Stimulated activated CD8-positive, alpha-beta memory T cell treated with anti-CD3 and anti-CD28 coated beads, Interleukin-4, amount 100 ng/mL, for 4 hours (primary cell): Measurements from ENCODE around the gene RNF166.
A peak's percentile ranks its signal among the peaks of the same experiment; 100 is the strongest.
"Not testable (repeated sequence)": the region's sequence is repeated elsewhere in the genome, so short reads cannot be mapped to it uniquely, and the experiment has no call there.

Experiments used
- DNase-seq, 2 donors: peaks; one replicate each; pipeline ENCODE4 v3.0.0-alpha.2; 2020; ENCODE audit warnings: low read depth in 2 of 2, low spot score in 1 of 2

Gene RNF166

GRCh38 chr16:88678224-88678979 lies 27.8 kb downstream of the RNF166 start:
- DNase-seq: no peak

GRCh38 chr16:88677721-88678120 lies 28.5 kb downstream of the RNF166 start:
- DNase-seq: no peak

GRCh38 chr16:88676502-88677242 lies 29.5 kb downstream of the RNF166 start:
- no peak for DNase-seq

- no peak for DNase-seq
Measured at GRCh38 chr16:88673716-88674379, 32.4 kb downstream of the RNF166 start.

- no peak for DNase-seq
Measured at GRCh38 chr16:88672776-88673175, 33.4 kb downstream of the RNF166 start.

- DNase-seq: no peak
Measured at GRCh38 chr16:88671806-88672205, 34.4 kb downstream of the RNF166 start.

GRCh38 chr16:88669980-88670379 lies 36.2 kb downstream of the RNF166 start:
- DNase-seq: no peak

- DNase-seq: not testable (repeated sequence)
Measured at GRCh38 chr16:88669493-88669892, 36.7 kb downstream of the RNF166 start.

- no peak for DNase-seq
Measured at GRCh38 chr16:88667461-88667860, 38.7 kb downstream of the RNF166 start.

GRCh38 chr16:88665570-88665969 lies 40.6 kb downstream of the RNF166 start:
- DNase-seq: no peak

- no peak for DNase-seq
Measured at GRCh38 chr16:88665148-88665547, 41.1 kb downstream of the RNF166 start.

- peak; percentile 86 to 94 for DNase-seq
Measured at GRCh38 chr16:88662843-88663606, 43.2 kb downstream of the RNF166 start, which contains the start of gene MVD. MVD (minus strand) TSS chr16:88663091; CDS start chr16:88663080, 11 bp downstream.

- DNase-seq: no peak
Measured at GRCh38 chr16:88662222-88662842, 43.9 kb downstream of the RNF166 start.

GRCh38 chr16:88661468-88661867 lies 44.7 kb downstream of the RNF166 start:
- DNase-seq: no peak

- no peak for DNase-seq
Measured at GRCh38 chr16:88659160-88659559, 47.0 kb downstream of the RNF166 start.

GRCh38 chr16:88658714-88659113 lies 47.5 kb downstream of the RNF166 start:
- DNase-seq: no peak

GRCh38 chr16:88657371-88657770 lies 48.8 kb downstream of the RNF166 start:
- DNase-seq: no peak

- DNase-seq: no peak
Measured at GRCh38 chr16:88656291-88656980, 49.8 kb downstream of the RNF166 start.

- DNase-seq: no peak
Measured at GRCh38 chr16:88655733-88656281, 50.4 kb downstream of the RNF166 start.
